ENCODE results near the gene SLC12A8. TPM values are rescaled to one million over a fixed set of nuclear protein-coding genes. Genes with fewer than 3 reads are reported as not detected.

Gene SLC12A8
- total and polyA plus RNA-seq, 3 experiments from 2014 or later: 0.91 to 1.0 TPM; not detected in 1

- H3K36me3 ChIP-seq (ENCODE audit: insufficient read depth, low read length): peaks cover 4% of the 10 kb centered on the region
- Mint-ChIP-seq H3K27ac (peak overlapping the region in 1 of 8 donors; percentile 4), H3K36me3 (peaks cover 7 to 21% (median 8%) of the 10 kb centered on the region in 3 donors), H3K4me1 (peaks cover 38 to 59% (median 45%) of the 10 kb centered on the region in 3 donors), H3K27me3 (peaks cover 0 to 2% of the 10 kb centered on the region in 2 donors), H3K4me3 (no peak overlapping the region), H3K9me3 (no peaks in the 10 kb centered on the region)
- POLR2A ChIA-PET: no interaction called here
- no peak overlapping the region for H3K27ac ChIP-seq (ENCODE audit: low read depth, low read length)
- H3K4me1 ChIP-seq (ENCODE audit: insufficient read depth, low read length): peaks cover 18% of the 10 kb centered on the region
- no peaks in the 10 kb centered on the region for H3K9me3 ChIP-seq (ENCODE audit: low read length)
- CTCF ChIA-PET: no interaction called here
- DNase-seq: no peak
- no peak overlapping the region for H3K4me3 ChIP-seq (ENCODE audit: low read length)
- H3K27me3 ChIP-seq (ENCODE audit: insufficient read depth, low read length, poor library complexity, severe bottlenecking): no peaks in the 10 kb centered on the region
Measured at GRCh38 chr3:125043599-125044151, 168.9 kb downstream of the SLC12A8 start.

- no peak overlapping the region for H3K4me3 Mint-ChIP-seq
- POLR2A ChIA-PET: no interaction called here
- peaks cover 4% of the 10 kb centered on the region for H3K36me3 ChIP-seq (ENCODE audit: insufficient read depth, low read length)
- H3K9me3 ChIP-seq (ENCODE audit: low read length): no peaks in the 10 kb centered on the region
- peaks cover 0 to 2% of the 10 kb centered on the region in 2 donors for H3K27me3 Mint-ChIP-seq
- peaks cover 4 to 20% (median 7%) of the 10 kb centered on the region in 3 donors for H3K36me3 Mint-ChIP-seq
- peak overlapping the region in 2 of 8 donors; percentile 5 to 63 for H3K27ac Mint-ChIP-seq
- DNase-seq: no peak
- H3K27ac ChIP-seq (ENCODE audit: low read depth, low read length): no peak overlapping the region
- no peaks in the 10 kb centered on the region for H3K27me3 ChIP-seq (ENCODE audit: insufficient read depth, low read length, poor library complexity, severe bottlenecking)
- peaks cover 22% of the 10 kb centered on the region for H3K4me1 ChIP-seq (ENCODE audit: insufficient read depth, low read length)
- peaks cover 37 to 60% (median 43%) of the 10 kb centered on the region in 3 donors for H3K4me1 Mint-ChIP-seq
- CTCF ChIA-PET: no interaction called here
- H3K4me3 ChIP-seq (ENCODE audit: low read length): no peak overlapping the region
- H3K9me3 Mint-ChIP-seq: no peaks in the 10 kb centered on the region
Measured at GRCh38 chr3:125042725-125043406, 169.7 kb downstream of the SLC12A8 start.

GRCh38 chr3:125039131-125040100 lies 173.1 kb downstream of the SLC12A8 start:
- no peak for DNase-seq
- Histone ChIP-seq H3K9me3 (ENCODE audit: low read length) (no peaks in the 10 kb centered on the region), H3K27ac (ENCODE audit: low read depth, low read length) (no peak overlapping the region), H3K4me3 (ENCODE audit: low read length) (no peak overlapping the region), H3K36me3 (ENCODE audit: insufficient read depth, low read length) (no peaks in the 10 kb centered on the region), H3K4me1 (ENCODE audit: insufficient read depth, low read length) (peaks cover 15% of the 10 kb centered on the region), H3K27me3 (ENCODE audit: insufficient read depth, low read length, poor library complexity, severe bottlenecking) (no peaks in the 10 kb centered on the region)
- peaks cover 2 to 21% (median 17%) of the 10 kb centered on the region in 3 donors for H3K36me3 Mint-ChIP-seq
- peaks cover 0 to 2% of the 10 kb centered on the region in 2 donors for H3K27me3 Mint-ChIP-seq
- H3K9me3 Mint-ChIP-seq: peaks cover 0 to 12% (median 6%) of the 10 kb centered on the region in 5 donors
- peaks cover 44 to 66% (median 50%) of the 10 kb centered on the region in 3 donors for H3K4me1 Mint-ChIP-seq
- H3K4me3 Mint-ChIP-seq: no peak overlapping the region
- ChIA-PET POLR2A (no interaction called here), CTCF (interaction anchor here (1.9 kb wide), 1 partner anchor 28 kb away, joined by 4 read pairs; no protein-coding TSS in a partner anchor)
- peak overlapping the region in 3 of 8 donors; percentile 1 to 95 (median 4) for H3K27ac Mint-ChIP-seq

- ChIA-PET CTCF (interaction anchor here (1.0 to 1.9 kb wide), 3 partner anchors 15 to 26 kb away, joined by 3 to 4 read pairs (median 3); no protein-coding TSS in a partner anchor), POLR2A (no interaction called here)
- H3K4me3 ChIP-seq (ENCODE audit: low read length): no peak overlapping the region
- no peak for DNase-seq
- peaks cover 2 to 12% (median 11%) of the 10 kb centered on the region in 3 donors for H3K36me3 Mint-ChIP-seq
- H3K9me3 ChIP-seq (ENCODE audit: low read length): no peaks in the 10 kb centered on the region
- H3K27me3 ChIP-seq (ENCODE audit: insufficient read depth, low read length, poor library complexity, severe bottlenecking): no peaks in the 10 kb centered on the region
- peaks cover 0 to 13% (median 6%) of the 10 kb centered on the region in 5 donors for H3K9me3 Mint-ChIP-seq
- no peaks in the 10 kb centered on the region for H3K36me3 ChIP-seq (ENCODE audit: insufficient read depth, low read length)
- peak overlapping the region in 1 of 7 donors; percentile 38 for H3K4me3 Mint-ChIP-seq
- peaks cover 18% of the 10 kb centered on the region for H3K4me1 ChIP-seq (ENCODE audit: insufficient read depth, low read length)
- peak overlapping the region in 5 of 8 donors; percentile 5 to 72 (median 20) for H3K27ac Mint-ChIP-seq
- peaks cover 47 to 75% (median 61%) of the 10 kb centered on the region in 3 donors for H3K4me1 Mint-ChIP-seq
- H3K27ac ChIP-seq (ENCODE audit: low read depth, low read length): no peak overlapping the region
- H3K27me3 Mint-ChIP-seq: peaks cover 0 to 2% of the 10 kb centered on the region in 2 donors
Measured at GRCh38 chr3:125037498-125038150, 174.9 kb downstream of the SLC12A8 start.

- Mint-ChIP-seq H3K27ac (peak overlapping the region in 4 of 8 donors; percentile 1 to 66 (median 38)), H3K4me1 (peaks cover 49 to 76% (median 65%) of the 10 kb centered on the region in 3 donors), H3K27me3 (no peaks in the 10 kb centered on the region), H3K36me3 (peaks cover 2 to 11% (median 10%) of the 10 kb centered on the region in 3 donors), H3K4me3 (no peak overlapping the region), H3K9me3 (peaks cover 0 to 13% (median 6%) of the 10 kb centered on the region in 5 donors)
- ChIA-PET CTCF (no interaction called here), POLR2A (no interaction called here)
- Histone ChIP-seq H3K36me3 (ENCODE audit: insufficient read depth, low read length) (no peaks in the 10 kb centered on the region), H3K9me3 (ENCODE audit: low read length) (no peaks in the 10 kb centered on the region), H3K4me3 (ENCODE audit: low read length) (no peak overlapping the region), H3K27me3 (ENCODE audit: insufficient read depth, low read length, poor library complexity, severe bottlenecking) (no peaks in the 10 kb centered on the region), H3K4me1 (ENCODE audit: insufficient read depth, low read length) (peaks cover 14% of the 10 kb centered on the region), H3K27ac (ENCODE audit: low read depth, low read length) (no peak overlapping the region)
- no peak for DNase-seq
Measured at GRCh38 chr3:125035217-125035616, 177.3 kb downstream of the SLC12A8 start.

- POLR2A ChIA-PET: no interaction called here
- Mint-ChIP-seq H3K4me1 (peaks cover 42 to 67% (median 49%) of the 10 kb centered on the region in 3 donors), H3K9me3 (peaks cover 0 to 13% (median 6%) of the 10 kb centered on the region in 5 donors), H3K4me3 (peak overlapping the region in 1 of 7 donors; percentile 12), H3K27ac (no peak overlapping the region), H3K36me3 (peaks cover 5 to 22% (median 11%) of the 10 kb centered on the region in 3 donors), H3K27me3 (no peaks in the 10 kb centered on the region)
- DNase-seq: no peak
- CTCF ChIA-PET: interaction anchor here (1.9 kb wide), 1 partner anchor 10 kb away, joined by 7 read pairs; no protein-coding TSS in a partner anchor
- no peak overlapping the region for H3K27ac ChIP-seq (ENCODE audit: low read depth, low read length)
- H3K9me3 ChIP-seq (ENCODE audit: low read length): no peaks in the 10 kb centered on the region
- H3K27me3 ChIP-seq (ENCODE audit: insufficient read depth, low read length, poor library complexity, severe bottlenecking): no peaks in the 10 kb centered on the region
- peaks cover 6% of the 10 kb centered on the region for H3K36me3 ChIP-seq (ENCODE audit: insufficient read depth, low read length)
- H3K4me3 ChIP-seq (ENCODE audit: low read length): no peak overlapping the region
- H3K4me1 ChIP-seq (ENCODE audit: insufficient read depth, low read length): peaks cover 12% of the 10 kb centered on the region
Measured at GRCh38 chr3:125033616-125034015, 178.9 kb downstream of the SLC12A8 start.

- peaks cover 0 to 13% (median 6%) of the 10 kb centered on the region in 5 donors for H3K9me3 Mint-ChIP-seq
- H3K27me3 Mint-ChIP-seq: no peaks in the 10 kb centered on the region
- H3K36me3 Mint-ChIP-seq: peaks cover 10 to 27% (median 16%) of the 10 kb centered on the region in 3 donors
Measured at GRCh38 chr3:125033135-125033534, 179.4 kb downstream of the SLC12A8 start.

More at GRCh38 chr3:125033135-125033534, 179.4 kb downstream of the SLC12A8 start:
- Mint-ChIP-seq H3K27ac (peak overlapping the region in 1 of 8 donors; percentile 50), H3K4me3 (no peak overlapping the region), H3K4me1 (peaks cover 42 to 67% (median 45%) of the 10 kb centered on the region in 3 donors)
- ChIA-PET POLR2A (no interaction called here), CTCF (interaction anchor here (1.9 kb wide), 1 partner anchor 10 kb away, joined by 7 read pairs; no protein-coding TSS in a partner anchor)
- H3K4me3 ChIP-seq (ENCODE audit: low read length): no peak overlapping the region
- H3K27ac ChIP-seq (ENCODE audit: low read depth, low read length): no peak overlapping the region
- no peaks in the 10 kb centered on the region for H3K27me3 ChIP-seq (ENCODE audit: insufficient read depth, low read length, poor library complexity, severe bottlenecking)
- DNase-seq: no peak
- H3K4me1 ChIP-seq (ENCODE audit: insufficient read depth, low read length): peaks cover 8% of the 10 kb centered on the region
- no peaks in the 10 kb centered on the region for H3K9me3 ChIP-seq (ENCODE audit: low read length)
- peaks cover 6% of the 10 kb centered on the region for H3K36me3 ChIP-seq (ENCODE audit: insufficient read depth, low read length)
